Stimulated activated CD4-positive, alpha-beta T cell treated with anti-CD3 and anti-CD28 coated beads, TNF-alpha, amount 100 ng/mL, for 4 hours (primary cell): ENCODE data around the gene CHRND.
A peak's percentile ranks its signal among the peaks of the same experiment; 100 is the strongest.
"Not testable (repeated sequence)": the region's sequence is repeated elsewhere in the genome, so short reads cannot be mapped to it uniquely, and the experiment has no call there.

Source experiments
- DNase-seq, 3 experiments: peaks; one replicate each; pipeline ENCODE4 v3.0.0-alpha.2; 2020; ENCODE audit warnings: low read depth in 3 of 3

CHRND gene

DNA sequence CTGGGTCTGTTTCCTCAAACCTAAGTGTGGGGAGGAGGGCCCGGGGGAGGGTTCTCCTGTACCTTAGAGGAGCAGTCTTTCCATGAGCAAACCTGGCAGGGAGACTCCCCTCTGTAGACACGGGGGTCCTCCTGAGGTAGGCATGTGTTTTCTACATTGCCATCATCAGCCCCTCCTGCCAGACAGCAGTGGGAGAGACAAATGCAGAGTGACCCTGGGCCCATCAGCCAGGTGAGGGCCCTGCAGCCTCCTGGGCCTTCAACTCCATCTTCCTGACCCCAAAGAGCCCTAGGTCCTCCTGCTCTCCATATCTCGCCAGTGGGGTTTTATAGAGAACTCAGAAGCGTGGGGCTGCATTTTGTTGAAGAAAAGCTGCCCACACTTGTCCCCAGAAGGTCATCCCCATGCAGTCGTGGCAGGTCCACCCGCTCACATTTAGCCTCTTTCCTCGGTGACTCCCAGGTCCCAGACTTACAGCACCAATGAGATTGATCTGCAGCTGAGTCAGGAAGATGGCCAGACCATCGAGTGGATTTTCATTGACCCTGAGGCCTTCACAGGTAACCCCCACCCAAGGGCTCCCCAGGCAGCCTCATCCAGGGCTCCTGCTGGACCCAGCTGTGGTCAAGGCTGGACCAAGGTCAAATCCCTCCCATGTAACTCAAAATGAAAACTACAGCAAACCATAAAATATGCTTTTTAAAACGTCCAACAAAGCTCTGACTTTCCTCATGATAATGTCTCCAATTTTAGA is 16.2 kb downstream of the CHRND start:
- DNase-seq, result no peak

DNA sequence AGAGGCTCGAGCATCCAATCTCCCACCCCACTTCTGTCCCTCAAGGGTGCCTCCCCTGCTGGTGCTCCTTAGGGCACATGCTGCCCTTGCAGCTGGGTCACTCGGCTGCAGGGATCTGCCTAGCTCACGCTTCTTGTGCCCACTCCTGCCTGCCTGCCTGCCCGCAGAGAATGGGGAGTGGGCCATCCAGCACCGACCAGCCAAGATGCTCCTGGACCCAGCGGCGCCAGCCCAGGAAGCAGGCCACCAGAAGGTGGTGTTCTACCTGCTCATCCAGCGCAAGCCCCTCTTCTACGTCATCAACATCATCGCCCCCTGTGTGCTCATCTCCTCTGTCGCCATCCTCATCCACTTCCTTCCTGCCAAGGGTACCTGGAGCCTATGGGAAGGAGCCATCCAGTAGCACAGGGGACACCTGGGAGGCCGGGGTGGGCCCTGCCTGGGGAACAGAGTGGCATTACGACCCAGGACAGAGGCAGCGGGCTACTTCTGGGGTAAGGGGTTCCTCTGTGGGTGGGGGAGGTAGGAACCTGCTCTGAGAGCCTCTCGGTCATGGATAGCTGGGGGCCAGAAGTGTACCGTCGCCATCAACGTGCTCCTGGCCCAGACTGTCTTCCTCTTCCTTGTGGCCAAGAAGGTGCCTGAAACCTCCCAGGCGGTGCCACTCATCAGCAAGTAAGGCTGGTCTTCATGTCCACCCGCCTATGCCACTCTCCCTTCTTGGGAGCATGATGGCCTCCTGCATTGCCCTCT is 16.9 kb downstream of the CHRND start:
- DNase-seq, result no peak

DNA sequence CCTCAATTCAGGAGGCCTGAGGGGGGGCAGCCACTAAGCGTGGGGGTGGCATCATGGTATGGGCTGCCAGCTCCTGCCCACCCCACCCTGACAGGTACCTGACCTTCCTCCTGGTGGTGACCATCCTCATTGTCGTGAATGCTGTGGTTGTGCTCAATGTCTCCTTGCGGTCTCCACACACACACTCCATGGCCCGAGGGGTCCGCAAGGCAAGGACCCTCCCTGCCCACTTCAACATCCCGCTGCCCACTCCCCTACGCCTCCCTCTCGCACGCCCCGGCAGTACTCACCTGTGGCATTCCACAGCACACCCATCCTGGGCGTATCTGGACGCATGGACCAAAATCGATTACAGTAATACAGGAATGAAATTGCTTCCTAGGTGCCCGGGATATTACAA is 17.5 kb downstream of the CHRND start:
- no peak for DNase-seq

DNA sequence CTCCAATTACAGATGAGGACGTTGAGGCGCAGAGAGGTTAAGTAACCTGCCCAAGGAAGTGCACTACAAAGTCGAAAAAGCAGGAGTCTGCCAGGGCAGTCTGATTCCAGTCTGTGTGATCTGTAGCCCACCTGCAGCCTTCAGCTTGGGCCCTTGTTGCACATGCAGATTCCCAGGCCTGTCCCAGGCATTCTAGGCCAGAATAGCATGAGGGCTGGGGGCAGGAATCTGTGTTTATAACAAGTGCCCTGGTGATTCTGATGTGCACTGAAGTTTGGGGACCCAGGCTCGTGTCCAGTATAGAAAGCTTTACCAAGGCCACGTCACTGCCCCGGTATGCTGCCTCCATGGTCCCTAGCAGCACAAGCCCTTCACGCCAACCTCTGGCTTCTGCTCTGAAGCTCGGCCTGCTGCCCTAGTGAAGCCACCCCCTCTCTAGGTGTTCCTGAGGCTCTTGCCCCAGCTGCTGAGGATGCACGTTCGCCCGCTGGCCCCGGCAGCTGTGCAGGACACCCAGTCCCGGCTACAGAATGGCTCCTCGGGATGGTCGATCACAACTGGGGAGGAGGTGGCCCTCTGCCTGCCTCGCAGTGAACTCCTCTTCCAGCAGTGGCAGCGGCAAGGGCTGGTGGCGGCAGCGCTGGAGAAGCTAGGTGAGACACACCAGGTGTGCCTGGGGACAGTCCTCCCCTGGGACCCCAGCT is 18.1 kb downstream of the CHRND start:
- no peak for DNase-seq

DNA sequence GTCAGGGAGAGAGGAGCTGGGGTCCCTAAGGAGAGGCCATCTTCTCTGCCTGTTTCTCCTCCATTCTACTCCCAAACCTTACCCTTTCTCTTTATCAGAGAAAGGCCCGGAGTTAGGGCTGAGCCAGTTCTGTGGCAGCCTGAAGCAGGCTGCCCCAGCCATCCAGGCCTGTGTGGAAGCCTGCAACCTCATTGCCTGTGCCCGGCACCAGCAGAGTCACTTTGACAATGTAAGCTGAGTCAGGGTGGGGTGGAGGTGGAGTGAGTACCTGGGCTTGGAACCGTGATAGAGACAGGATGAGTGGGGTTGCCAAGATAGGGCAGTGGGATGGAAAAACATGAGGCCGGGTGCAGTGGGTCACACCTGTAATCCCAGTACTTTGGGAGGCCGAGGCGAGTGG is 18.7 kb downstream of the CHRND start:
- DNase-seq, result no peak

DNA sequence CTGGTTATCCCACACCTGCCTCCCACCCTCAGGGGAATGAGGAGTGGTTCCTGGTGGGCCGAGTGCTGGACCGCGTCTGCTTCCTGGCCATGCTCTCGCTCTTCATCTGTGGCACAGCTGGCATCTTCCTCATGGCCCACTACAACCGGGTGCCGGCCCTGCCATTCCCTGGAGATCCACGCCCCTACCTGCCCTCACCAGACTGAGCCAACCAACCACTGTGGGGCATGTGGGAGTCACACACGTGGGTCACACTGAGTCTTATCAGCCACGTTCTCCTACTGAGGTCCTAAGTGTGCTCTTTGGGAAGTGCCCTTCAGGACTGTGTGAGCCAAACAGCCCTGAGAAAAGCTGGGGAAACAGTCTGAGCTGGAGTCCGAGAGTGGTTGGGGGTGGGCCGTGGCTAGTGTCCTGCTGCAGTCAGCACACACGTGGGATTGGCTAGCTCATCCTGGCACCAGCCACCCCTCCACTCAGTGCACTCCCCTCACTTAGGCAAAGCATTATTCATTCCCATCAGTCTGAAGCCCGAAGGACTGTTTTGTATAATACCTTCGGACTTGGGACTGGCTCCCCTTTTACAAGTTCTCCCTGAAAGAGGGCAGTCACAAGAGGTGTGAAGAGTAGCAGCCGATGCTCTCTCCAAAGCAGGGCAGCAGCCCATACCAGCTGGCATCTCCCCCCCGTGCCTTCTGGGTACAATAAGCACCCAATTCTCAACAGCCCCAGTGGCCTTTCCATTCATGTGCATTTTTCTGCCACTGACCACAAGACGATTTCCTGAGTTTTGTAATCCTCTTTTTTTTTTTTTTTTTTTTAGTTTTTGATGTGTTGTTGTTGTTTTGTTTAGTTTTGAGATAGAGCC is 19.8 kb downstream of the CHRND start:
- DNase-seq, result no peak

DNA sequence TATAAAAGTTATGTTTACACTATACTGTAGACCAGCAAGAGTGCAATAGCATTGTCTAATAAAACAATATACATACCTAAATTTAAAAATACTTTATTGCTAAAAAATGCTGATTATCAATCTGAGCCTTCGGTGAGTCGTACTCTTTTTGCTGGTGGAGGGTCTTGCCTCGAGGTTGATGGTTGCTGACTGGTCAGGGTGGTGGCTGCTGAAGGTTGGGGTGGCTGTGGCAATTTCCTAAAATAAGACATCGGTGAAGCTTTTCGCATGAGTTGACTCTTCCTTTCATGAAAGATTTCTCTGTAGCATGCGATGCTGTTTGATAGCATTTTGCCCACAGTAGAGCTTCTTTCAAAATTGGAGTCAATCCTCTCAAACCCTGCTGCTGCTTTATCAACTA is 22.0 kb downstream of the CHRND start:
- no peak for DNase-seq

DNA sequence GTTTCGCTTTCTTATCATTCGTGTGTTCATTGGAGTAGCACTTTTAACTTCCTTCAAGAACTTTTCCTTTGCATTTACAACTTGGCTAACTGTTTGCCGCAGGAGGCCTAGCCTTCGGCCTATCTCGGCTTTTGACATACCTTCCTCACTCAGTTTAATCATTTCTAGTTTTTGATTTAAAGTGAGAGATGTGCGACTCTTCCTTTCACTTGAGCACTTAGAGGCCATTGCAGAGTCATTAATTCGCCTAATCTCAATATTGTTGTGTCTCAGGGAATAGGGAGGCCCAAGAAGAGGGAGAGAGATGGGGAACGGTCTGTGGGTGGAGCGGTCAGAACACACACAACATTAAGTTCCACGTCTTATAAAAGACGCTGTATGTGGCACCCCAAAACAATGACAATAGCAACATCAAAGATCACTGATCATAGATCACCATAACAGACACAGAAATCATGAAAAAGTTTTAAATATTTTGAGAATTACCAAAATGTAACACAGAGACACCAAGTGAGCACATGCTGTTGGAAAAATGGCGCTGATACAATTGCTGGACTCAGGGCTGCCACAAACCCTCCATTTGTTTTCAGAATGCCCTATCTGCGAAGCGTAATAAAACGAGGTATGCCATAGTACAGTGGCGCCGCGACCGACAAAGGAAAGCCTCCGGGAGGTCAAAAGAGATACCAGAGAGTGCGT is 23.8 kb downstream of the CHRND start:
- no peak for DNase-seq

DNA sequence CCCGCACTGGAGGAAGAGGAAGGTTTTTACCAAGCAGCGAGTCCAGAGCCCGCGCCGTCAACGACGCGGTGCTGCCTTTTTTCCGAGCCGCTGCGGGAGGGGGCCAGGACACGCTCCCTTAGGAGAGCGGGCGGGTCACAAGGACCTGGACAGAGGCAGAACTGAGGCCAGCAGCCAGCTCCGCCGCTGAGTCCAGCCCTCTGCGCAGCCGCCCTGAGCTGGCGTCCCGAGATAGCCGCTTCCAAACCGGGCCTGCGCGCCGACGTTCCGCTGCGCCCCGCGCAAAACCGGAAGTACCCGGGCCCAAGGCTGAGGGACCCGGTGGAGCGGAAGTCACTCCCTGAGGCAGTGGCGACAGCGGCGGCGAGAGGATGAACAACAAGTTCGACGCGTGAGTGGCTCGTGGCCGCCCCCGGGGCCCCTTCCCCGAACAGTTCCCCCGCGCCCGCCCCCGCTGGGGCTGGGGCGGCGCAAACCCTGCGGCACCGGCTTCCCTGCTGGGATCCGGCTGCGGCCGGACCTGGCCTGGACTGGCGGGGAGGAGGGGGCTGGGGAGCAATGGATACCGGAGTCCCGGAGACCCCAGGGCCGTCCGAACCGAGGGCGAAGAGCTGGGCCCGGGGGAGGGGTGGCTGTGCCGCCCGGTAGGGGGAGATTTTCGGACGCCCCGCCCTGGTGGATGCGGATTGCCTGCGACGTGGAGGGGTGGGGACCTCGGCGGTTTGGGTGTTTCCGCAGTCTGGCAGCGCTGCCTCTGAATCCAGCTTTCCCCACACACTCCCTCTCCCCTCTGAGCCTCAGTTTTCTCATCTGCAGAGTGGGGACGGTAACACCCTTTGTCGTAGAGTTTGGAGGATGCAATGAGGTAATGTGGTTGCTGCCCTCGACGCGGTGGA is 24.6 kb downstream of the CHRND start, which contains the start of the genes EIF4E2 and TIGD1:
Gene EIF4E2 (plus strand): TSS at position 336 of the 896 bp plus-strand sequence. CDS start 36 bp downstream, at position 372.
Gene TIGD1 (minus strand): TSS at position 204 of the 896 bp plus-strand sequence. CDS start 675 bp downstream, outside the sequence.
- peak; percentile 85 to 86 (median 86) for DNase-seq

DNA sequence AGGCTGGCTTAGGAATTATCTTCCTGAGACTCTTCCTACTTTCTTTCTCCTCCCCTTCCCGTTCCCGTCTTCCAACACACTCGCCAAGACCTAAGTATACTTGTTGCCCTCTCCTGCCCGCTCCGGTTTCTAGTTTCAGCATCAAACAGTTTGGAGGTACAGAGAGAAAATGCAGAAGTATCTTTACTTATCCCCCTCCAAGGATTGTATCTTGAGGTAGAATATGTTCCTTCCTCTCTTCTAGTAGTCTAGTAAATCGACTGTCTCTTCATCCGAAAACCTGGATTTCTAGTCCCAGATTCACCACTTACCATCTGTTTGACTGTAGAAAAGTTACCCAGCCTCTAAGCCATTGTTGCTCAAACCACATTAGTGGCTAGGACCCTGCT is 25.3 kb downstream of the CHRND start:
- DNase-seq, result no peak

DNA sequence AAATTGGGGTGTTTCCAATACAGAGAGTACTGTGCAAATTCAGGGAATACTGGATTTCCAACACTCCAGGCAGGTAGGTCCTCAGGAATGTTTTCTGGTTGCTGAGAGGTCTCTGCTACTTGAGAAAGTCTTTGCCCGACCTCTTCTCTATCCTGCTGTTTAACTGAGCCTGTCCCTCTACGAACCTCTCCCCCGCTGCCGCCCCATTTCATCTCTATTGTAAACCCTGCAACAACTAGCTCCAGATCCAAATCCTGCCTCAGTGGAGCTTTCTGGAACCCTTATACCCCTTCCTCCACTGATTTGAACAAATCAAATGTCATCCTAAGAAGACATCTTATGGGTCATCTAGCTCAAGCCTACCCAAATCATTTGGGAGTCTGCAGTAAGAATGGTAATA is 25.8 kb downstream of the CHRND start:
- no peak for DNase-seq

DNA sequence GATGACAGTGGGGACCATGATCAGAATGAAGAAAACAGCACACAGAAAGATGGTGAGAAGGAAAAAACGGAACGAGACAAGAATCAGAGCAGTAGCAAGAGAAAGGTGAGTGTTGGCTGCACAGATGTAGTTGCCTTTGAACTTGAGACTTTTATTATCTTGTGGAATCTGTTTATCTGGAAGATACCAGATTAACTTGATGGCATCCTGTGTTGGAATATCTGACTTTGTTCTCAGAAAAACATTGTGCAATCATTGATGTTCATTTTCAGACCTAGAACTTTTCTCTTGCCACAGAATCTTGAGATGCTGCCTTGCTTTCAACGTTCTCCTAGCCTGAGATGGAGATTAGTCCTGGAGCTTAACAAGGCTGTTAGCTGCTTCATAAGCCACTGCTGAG is 30.5 kb downstream of the CHRND start:
- no peak for DNase-seq

DNA sequence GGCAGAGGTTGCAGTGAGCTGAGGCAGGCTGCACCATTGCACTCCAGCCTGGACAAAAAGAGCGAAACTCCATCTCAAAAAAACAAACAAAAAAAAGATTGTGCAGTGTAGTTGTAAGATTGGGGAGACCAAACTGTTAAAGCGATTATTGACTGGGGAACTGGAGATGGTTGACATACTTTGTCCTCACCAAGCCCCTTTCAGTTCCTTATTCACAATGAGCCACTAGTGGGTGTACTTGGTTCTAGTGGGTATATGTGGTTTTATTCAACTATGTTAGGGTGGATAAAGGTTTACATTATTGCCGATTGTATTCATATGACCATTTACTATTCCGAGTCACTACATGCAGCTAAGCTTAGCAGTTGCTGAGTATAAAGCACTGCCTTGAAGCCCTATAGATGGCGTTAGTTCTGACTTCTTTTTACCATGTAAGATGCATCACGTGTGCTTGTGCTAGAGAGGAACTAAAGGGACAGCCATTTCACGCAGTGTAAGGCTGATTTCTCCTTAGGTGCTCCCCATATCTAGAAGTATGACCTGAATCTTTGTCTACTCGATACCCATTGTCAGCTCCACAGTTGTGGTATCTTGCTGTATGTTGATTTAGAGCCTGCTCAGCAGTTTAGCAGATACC is 36.7 kb downstream of the CHRND start:
- no peak for DNase-seq

DNA sequence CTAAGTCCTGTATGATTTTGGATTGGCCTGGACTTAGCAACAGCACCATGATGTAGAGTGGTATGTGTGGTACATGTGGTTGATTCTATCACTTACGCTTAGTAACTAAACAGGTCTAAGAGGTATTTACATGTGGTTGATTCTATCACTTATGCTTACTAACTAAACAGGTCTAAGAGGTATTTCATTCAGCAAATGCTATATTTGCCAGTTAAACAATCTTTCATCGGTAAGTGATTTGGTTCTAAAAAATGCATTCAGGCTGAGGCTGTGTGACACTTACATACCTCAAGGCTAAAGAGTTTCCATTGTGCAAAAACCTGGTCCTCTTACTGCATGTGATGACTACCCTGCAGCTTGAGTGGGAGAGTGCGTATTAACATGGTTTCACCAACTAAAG is 37.6 kb downstream of the CHRND start:
- DNase-seq, result no peak

DNA sequence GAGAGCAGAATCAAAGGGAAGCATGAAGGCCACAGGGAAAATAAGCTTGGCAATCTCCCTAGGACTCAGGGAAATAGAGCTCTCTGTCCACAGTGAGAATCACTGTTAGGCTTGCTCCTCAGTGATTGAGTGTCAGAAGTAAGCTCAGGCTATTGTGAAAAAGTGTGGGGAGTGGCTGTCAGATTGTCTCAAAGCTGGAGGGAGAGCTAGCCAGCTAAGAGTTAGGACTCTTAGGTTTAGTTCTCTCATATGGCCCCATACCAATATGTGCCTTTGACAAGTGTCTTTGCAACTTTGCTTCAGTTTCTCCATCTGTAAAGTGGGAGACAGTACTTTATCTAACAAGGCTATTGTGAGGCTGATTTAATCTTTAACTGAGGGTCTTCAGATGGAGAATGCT is 41.8 kb downstream of the CHRND start:
- DNase-seq, result no peak

DNA sequence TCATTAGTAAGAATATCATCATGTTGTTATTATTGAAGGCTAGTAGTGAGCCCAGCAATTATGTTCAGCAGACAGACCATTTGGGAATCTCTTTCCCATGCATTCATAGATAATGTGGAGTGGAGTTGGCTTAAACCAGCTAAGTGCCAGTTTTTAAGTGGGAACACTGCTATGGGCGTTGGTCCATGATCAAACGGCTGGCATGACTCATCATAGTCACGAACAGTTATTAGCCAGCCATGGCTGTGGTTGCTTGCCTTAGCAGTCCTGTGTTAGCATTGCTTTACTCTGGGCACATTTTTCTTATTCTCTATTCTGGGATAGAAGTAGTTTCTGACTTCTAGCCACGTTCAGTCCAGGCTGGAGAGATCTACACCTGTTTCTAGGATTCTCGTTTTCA is 42.2 kb downstream of the CHRND start:
- no peak for DNase-seq

DNA sequence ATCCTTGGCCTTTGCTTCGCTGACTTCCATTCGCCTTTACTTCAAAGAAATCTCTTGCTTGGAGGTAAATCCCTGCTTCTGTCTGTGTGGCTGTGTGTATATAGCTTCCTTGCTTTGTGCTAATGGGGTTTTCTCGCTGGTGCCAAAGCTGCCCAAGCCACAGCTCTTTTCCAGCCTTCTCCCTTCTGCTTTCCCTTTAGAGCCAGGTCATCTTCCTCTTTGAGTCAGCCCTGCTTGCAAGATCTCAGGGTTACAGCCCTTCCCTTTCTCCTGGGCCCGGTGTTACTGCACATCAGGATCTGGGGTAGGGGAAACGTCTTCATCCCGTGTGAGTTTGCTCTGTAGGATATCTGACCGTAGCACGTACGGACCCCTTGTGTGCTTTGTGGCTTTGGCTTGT is 43.6 kb downstream of the CHRND start:
- DNase-seq, result no peak

DNA sequence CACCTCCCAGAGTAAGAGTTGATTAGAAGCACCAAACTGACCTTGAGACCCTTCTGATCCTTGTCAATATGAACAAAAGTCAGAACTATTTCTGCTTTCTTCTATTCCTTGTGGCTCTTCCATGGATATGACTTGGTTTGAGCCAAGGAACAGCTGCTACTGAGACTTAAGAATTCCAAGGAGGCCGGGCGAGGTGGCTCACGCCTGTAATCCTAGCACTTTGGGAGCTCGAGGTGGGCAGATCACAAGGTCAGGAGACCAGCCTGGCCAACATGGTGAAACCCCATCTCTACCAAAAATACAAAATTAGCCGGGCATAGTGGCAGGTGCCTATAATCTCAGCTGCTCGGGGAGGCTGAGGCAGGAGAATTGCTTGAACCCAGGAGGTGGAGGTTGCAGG is 44.5 kb downstream of the CHRND start:
- not testable (repeated sequence) for DNase-seq

DNA sequence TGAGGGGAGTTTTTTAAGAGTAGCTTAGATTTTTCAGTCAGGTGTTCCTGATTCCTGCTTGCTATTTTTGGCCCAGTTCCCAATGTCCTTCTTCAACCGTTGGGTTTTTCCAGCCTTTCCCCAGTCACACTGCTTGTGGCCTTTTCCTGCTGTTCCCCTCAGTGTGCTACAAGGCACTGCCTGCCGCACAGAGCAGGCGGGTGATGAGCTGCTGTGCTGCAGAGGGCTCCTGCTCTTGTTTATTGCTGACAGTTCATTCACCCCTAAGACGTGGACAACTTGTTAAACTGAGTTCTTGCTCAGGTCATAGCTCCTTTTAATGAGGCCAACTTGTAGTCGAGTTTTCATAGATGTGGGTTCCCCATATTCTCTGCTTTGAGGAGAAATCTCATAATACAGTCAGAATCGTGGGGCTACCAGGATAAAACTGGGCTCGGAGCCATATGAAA is 45.1 kb downstream of the CHRND start:
- DNase-seq, result no peak
